Measurements from ENCODE around the gene CFP.

- TF ChIP-seq POLR2A (IDR thresholded peaks at IDR 0.05; ENCODE audit: borderline replicate concordance, extremely low read depth, insufficient read depth, insufficient read length) (no peak), ELF1 (IDR thresholded peaks at IDR 0.05; ENCODE audit: borderline replicate concordance, low read depth) (no peak), YY1 (IDR thresholded peaks at IDR 0.05; ENCODE audit: extremely low read depth, insufficient replicate concordance, low read depth, low read length) (no peak), CTCF (IDR thresholded peaks at IDR 0.05 in 2 of 3, conservative IDR thresholded peaks at IDR 0.05 in 1 of 3; ENCODE audit: borderline replicate concordance in 1 of 3, insufficient read depth in 1 of 3, low read depth in 2 of 3, low read length in 2 of 3) (no peak), SIN3A (IDR thresholded peaks at IDR 0.05; ENCODE audit: low read depth) (no peak), POLR2AphosphoS5 (IDR thresholded peaks at IDR 0.05; ENCODE audit: low read depth, low read length) (no peak), SRF (IDR thresholded peaks at IDR 0.05; ENCODE audit: low read depth) (no peak), ZBTB33 (IDR thresholded peaks at IDR 0.05; ENCODE audit: extremely low read depth, insufficient replicate concordance, low read length) (no peak)
- TF ChIP-seq, protein P1, sequence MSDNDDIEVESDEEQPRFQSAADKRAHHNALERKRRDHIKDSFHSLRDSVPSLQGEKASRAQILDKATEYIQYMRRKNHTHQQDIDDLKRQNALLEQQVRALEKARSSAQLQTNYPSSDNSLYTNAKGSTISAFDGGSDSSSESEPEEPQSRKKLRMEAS (IDR thresholded peaks at IDR 0.05): no peak
These were observed 19.2 kb downstream of the CFP start for GRCh38 chrX:47610511-47610910.
